ENCODE results near the gene SASH1.

SASH1 gene

GRCh38 chr6:148414836-148415235 is 72.2 kb downstream of the SASH1 start:
- Histone ChIP-seq H3K36me3 (replicated peaks; ENCODE audit: insufficient read depth, low read length) (no peaks in the 10 kb centered on the region), H3K9me2 (replicated peaks; ENCODE audit: insufficient read depth, low read length) (no peaks in the 10 kb centered on the region), H3K9me3 (replicated peaks; ENCODE audit: insufficient read depth, low read length) (no peaks in the 10 kb centered on the region), H3K79me2 (ENCODE audit: low read length) (no peaks in the 10 kb centered on the region), H4K20me1 (ENCODE audit: insufficient read depth, low read length) (no peaks in the 10 kb centered on the region), H2AFZ (ENCODE audit: low read length) (no peak overlapping the region), H3K27ac (ENCODE audit: low read length) (no peak overlapping the region), H3F3A (ENCODE audit: insufficient read depth, low read length) (no peaks in the 10 kb centered on the region), H3K9ac (ENCODE audit: low read length) (no peak overlapping the region), H3K4me2 (ENCODE audit: low read depth, low read length) (no peak overlapping the region), H3K27me3 (replicated peaks; ENCODE audit: insufficient read depth, low read length) (no peaks in the 10 kb centered on the region), H3K4me3 (ENCODE audit: low read length) (no peak overlapping the region), H3K4me1 (ENCODE audit: low read length) (no peaks in the 10 kb centered on the region)
- TF ChIP-seq EZH2 (optimal IDR thresholded peaks at IDR 0.05; ENCODE audit: low read depth, low read length) (no peak), EZH2phosphoT487 (IDR thresholded peaks at IDR 0.05; ENCODE audit: low read length) (no peak)
- TF ChIP-seq, protein P1, sequence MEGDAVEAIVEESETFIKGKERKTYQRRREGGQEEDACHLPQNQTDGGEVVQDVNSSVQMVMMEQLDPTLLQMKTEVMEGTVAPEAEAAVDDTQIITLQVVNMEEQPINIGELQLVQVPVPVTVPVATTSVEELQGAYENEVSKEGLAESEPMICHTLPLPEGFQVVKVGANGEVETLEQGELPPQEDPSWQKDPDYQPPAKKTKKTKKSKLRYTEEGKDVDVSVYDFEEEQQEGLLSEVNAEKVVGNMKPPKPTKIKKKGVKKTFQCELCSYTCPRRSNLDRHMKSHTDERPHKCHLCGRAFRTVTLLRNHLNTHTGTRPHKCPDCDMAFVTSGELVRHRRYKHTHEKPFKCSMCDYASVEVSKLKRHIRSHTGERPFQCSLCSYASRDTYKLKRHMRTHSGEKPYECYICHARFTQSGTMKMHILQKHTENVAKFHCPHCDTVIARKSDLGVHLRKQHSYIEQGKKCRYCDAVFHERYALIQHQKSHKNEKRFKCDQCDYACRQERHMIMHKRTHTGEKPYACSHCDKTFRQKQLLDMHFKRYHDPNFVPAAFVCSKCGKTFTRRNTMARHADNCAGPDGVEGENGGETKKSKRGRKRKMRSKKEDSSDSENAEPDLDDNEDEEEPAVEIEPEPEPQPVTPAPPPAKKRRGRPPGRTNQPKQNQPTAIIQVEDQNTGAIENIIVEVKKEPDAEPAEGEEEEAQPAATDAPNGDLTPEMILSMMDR (IDR thresholded peaks at IDR 0.05; ENCODE audit: low read length): no peak
- DNase-seq: no peak

DNA sequence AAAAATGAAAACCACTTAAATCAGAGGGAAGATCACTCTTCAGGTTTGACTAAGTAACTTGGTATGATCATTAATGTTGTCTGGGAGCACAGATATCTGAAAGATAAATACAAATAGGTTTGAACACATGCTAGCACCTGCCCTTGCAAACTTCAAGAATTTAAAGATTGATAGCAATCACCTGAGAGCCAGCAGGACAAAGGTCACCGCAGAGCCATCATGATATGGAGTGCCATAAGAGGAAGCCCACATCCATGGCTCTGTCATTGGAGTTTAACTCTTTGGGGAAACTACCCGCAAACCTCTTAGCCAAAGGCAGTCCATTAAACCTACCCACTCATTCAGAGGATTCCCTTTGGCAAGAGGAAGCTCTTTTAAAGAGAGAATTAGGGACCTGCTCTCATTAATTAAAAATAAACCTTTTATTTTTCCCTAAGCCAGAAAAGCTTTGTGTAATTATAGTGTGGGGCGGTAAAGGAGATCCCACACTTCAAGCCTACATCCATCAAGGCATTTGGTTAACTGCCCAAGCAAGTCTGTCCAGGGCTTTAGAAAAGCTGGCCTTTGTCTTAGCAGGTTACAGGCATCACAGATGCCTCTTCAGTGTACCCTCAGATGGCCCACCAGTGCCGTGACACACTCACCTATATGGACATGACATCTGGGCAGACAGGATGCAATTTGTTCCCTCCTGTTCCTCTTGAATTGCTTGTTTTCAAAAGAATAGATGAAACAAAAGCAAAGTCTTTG is 73.0 kb downstream of the SASH1 start:
- H3F3A ChIP-seq (ENCODE audit: insufficient read depth, low read length): no peaks in the 10 kb centered on the region
- H3K27ac ChIP-seq (ENCODE audit: low read length): no peak overlapping the region
- H3K36me3 ChIP-seq (replicated peaks; ENCODE audit: insufficient read depth, low read length): no peaks in the 10 kb centered on the region
- DNase-seq: no peak
- H3K4me3 ChIP-seq (ENCODE audit: low read length): no peak overlapping the region
- H3K4me1 ChIP-seq (ENCODE audit: low read length): no peaks in the 10 kb centered on the region
- H3K27me3 ChIP-seq (replicated peaks; ENCODE audit: insufficient read depth, low read length): no peaks in the 10 kb centered on the region
- no peaks in the 10 kb centered on the region for H4K20me1 ChIP-seq (ENCODE audit: insufficient read depth, low read length)
- H3K9me2 ChIP-seq (replicated peaks; ENCODE audit: insufficient read depth, low read length): no peaks in the 10 kb centered on the region
- H3K79me2 ChIP-seq (ENCODE audit: low read length): no peaks in the 10 kb centered on the region
- no peak overlapping the region for H2AFZ ChIP-seq (ENCODE audit: low read length)
- H3K9ac ChIP-seq (ENCODE audit: low read length): no peak overlapping the region
- H3K9me3 ChIP-seq (replicated peaks; ENCODE audit: insufficient read depth, low read length): no peaks in the 10 kb centered on the region
- TF ChIP-seq EZH2 (optimal IDR thresholded peaks at IDR 0.05; ENCODE audit: low read depth, low read length) (no peak), EZH2phosphoT487 (IDR thresholded peaks at IDR 0.05; ENCODE audit: low read length) (no peak)
- TF ChIP-seq, protein P1 (IDR thresholded peaks at IDR 0.05; ENCODE audit: low read length): no peak
- H3K4me2 ChIP-seq (ENCODE audit: low read depth, low read length): no peak overlapping the region

GRCh38 chr6:148416330-148416965 is 73.8 kb downstream of the SASH1 start:
- H3K4me3 ChIP-seq (ENCODE audit: low read length): no peak overlapping the region
- H2AFZ ChIP-seq (ENCODE audit: low read length): no peak overlapping the region
- no peaks in the 10 kb centered on the region for H3K36me3 ChIP-seq (replicated peaks; ENCODE audit: insufficient read depth, low read length)
- H3K79me2 ChIP-seq (ENCODE audit: low read length): no peaks in the 10 kb centered on the region
- H3K4me1 ChIP-seq (ENCODE audit: low read length): no peaks in the 10 kb centered on the region
- DNase-seq: no peak
- no peaks in the 10 kb centered on the region for H3K27me3 ChIP-seq (replicated peaks; ENCODE audit: insufficient read depth, low read length)
- H3K9ac ChIP-seq (ENCODE audit: low read length): no peak overlapping the region
- H3K9me3 ChIP-seq (replicated peaks; ENCODE audit: insufficient read depth, low read length): no peaks in the 10 kb centered on the region
- no peak overlapping the region for H3K4me2 ChIP-seq (ENCODE audit: low read depth, low read length)
- no peaks in the 10 kb centered on the region for H4K20me1 ChIP-seq (ENCODE audit: insufficient read depth, low read length)
- H3K27ac ChIP-seq (ENCODE audit: low read length): no peak overlapping the region
- H3K9me2 ChIP-seq (replicated peaks; ENCODE audit: insufficient read depth, low read length): no peaks in the 10 kb centered on the region
- H3F3A ChIP-seq (ENCODE audit: insufficient read depth, low read length): no peaks in the 10 kb centered on the region
- TF ChIP-seq EZH2 (optimal IDR thresholded peaks at IDR 0.05; ENCODE audit: low read depth, low read length): no peak

DNA sequence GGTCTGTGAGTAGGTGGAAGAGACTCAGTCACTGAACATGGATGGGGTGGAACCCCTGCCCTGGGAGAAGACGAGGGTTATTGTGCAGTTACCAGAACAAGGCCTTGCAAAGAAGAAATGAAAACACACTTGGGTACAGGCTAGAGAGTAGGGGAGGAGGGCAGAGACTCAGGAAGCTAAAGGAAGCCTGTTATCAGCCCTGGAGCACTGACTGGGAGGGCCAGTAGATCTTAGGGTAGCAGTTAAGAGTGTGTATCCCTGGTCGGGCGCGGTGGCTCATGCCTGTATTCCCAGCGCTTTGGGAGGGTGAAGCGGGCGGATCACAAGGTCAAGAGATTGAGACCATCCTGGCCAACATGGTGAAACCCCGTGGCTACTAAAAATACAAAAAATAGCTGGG is 74.4 kb downstream of the SASH1 start:
- Histone ChIP-seq H3K36me3 (replicated peaks; ENCODE audit: insufficient read depth, low read length) (no peaks in the 10 kb centered on the region), H3K4me3 (ENCODE audit: low read length) (no peak overlapping the region), H4K20me1 (ENCODE audit: insufficient read depth, low read length) (no peaks in the 10 kb centered on the region), H3K4me2 (ENCODE audit: low read depth, low read length) (no peak overlapping the region), H3K9me3 (replicated peaks; ENCODE audit: insufficient read depth, low read length) (no peaks in the 10 kb centered on the region), H3K9me2 (replicated peaks; ENCODE audit: insufficient read depth, low read length) (no peaks in the 10 kb centered on the region), H2AFZ (ENCODE audit: low read length) (no peak overlapping the region), H3K27me3 (replicated peaks; ENCODE audit: insufficient read depth, low read length) (no peaks in the 10 kb centered on the region), H3K27ac (ENCODE audit: low read length) (no peak overlapping the region), H3K79me2 (ENCODE audit: low read length) (no peaks in the 10 kb centered on the region), H3K9ac (ENCODE audit: low read length) (no peak overlapping the region), H3K4me1 (ENCODE audit: low read length) (no peaks in the 10 kb centered on the region), H3F3A (ENCODE audit: insufficient read depth, low read length) (no peaks in the 10 kb centered on the region)
- DNase-seq: no peak
- TF ChIP-seq, protein P1 (IDR thresholded peaks at IDR 0.05; ENCODE audit: low read length): no peak
- TF ChIP-seq EZH2phosphoT487 (IDR thresholded peaks at IDR 0.05; ENCODE audit: low read length): no peak
- TF ChIP-seq EZH2 (optimal IDR thresholded peaks at IDR 0.05; ENCODE audit: low read depth, low read length): no peak
